Muscle of leg (tissue), 11 donors: ENCODE measurements around the gene SIL1. TPM values are rescaled to one million over a fixed set of nuclear protein-coding genes. Genes with fewer than 3 reads are reported as not detected.

ENCODE experiments used
- DNase-seq: peaks from one replicate; pipeline ENCODE4 v3.0.0; 2013
- H3K27ac ChIP-seq: one replicate; pipeline ENCODE4 v1.5.1; 2013; ENCODE audit warnings: mild to moderate bottlenecking, low read length, control low read depth
- H3K27me3 ChIP-seq: one replicate; pipeline ENCODE4 v1.6.1; 2013; ENCODE audit warnings: low read length; ENCODE audit not compliant: control insufficient read depth, insufficient read depth
- H3K36me3 ChIP-seq: one replicate; pipeline ENCODE4 v1.6.1; 2013; ENCODE audit warnings: low read length; ENCODE audit not compliant: control insufficient read depth, insufficient read depth
- H3K4me1 ChIP-seq: one replicate; pipeline ENCODE4 v1.6.1; 2013; ENCODE audit warnings: low read length; ENCODE audit not compliant: control insufficient read depth, insufficient read depth
- H3K4me3 ChIP-seq: one replicate; pipeline ENCODE4 v1.5.1; 2013; ENCODE audit warnings: low read length, control low read depth
- H3K9me3 ChIP-seq: replicated peaks from 2 replicates; pipeline ENCODE4 v1.6.1; 2013; ENCODE audit warnings: low read depth, low read length; ENCODE audit not compliant: control insufficient read depth
- WGBS: methylation state at CpG from one replicate; pipeline ENCODE4 v1.1.5; 2013; ENCODE audit warnings: missing lambda C conversion rate; ENCODE audit not compliant: insufficient coverage; 5-methylcytosine and 5-hydroxymethylcytosine counted together
- polyA plus RNA-seq, 8 donors: library from polyadenylated mRNA; unstranded; fragments of 120-200 nt; gene quantifications; one replicate each; pipeline versions ENCODE4 v1.2.1 to v1.2.3, GENCODE V29; 2013; ENCODE audit warnings: inconsistent platforms in 1 of 8, low replicate concordance in 1 of 8; ENCODE audit not compliant: insufficient read length in 8 of 8, insufficient read depth in 1 of 8
- total RNA-seq: library from RNA; stranded (reverse); fragments of 120-200 nt; gene quantifications from one replicate; pipeline ENCODE4 v1.2.4, GENCODE V29; 2013

SIL1 gene
- total and polyA plus RNA-seq, 9 donors = 20.0 to 34.7 (median 26.4) TPM

DNA sequence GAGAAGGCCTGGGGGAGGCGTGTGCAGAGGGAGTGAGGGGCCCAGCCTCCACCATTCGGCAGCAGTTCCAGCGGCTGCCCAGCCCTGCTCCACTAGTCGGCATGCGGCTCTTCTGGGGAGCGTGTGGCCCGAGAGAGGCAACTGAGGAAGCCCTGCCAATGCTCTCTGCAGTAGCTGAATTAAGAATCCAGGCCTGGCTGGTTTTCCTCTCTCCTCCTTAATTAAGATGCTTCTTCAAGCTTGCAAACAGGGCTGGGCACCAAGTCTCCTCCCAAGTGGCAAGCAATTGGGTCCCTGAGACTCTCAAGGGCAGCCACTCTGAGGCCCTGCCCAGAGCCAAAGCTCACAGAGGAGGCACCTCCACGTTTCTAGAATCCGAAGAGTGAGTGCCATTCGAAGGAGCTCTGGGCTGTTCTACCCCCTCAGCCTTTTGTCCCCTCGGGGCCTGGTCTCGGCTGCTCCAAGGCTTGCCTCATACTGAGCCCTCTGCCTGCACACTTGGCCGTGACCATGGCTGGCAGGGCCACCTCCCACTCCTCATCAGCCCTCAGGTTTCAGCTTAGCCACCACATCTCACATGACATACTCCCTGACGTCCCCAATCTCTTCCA is 247.6 kb downstream of the SIL1 start:
- no peaks in the 10 kb centered on the region for H3K27me3 ChIP-seq
- peaks cover 83% of the 10 kb centered on the region for H3K4me1 ChIP-seq
- no peaks in the 10 kb centered on the region for H3K9me3 ChIP-seq
- H3K36me3 ChIP-seq = peaks cover 30% of the 10 kb centered on the region
- no peak overlapping the region for H3K4me3 ChIP-seq
- WGBS = 61% methylated on average over 14 of the region's 14 CpGs
- no peak overlapping the region for H3K27ac ChIP-seq
- no peak for DNase-seq

DNA sequence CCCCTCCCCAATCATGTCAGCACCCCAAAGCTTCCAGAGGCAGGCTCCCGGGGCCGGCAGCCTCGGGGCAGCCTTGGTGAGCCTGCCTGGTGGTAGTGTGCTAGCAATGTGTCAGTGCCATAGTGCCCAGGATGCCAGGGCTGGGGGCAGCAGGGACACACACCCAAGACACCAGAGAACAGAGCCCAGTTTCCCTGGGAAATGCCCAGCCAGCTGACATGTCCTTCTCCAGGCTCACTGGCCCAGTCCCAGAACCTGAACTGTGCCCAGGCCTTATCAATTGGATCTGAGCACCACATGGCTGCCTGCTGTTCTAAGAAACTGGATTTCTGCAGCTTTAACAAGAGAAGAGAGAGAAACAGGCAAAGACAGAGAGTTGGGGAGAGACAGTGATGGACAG is 248.2 kb downstream of the SIL1 start:
- no peaks in the 10 kb centered on the region for H3K27me3 ChIP-seq
- no CpG with 5 or more reads among the region's 3 CpGs for WGBS
- H3K4me1 ChIP-seq = peaks cover 79% of the 10 kb centered on the region
- H3K27ac ChIP-seq = no peak overlapping the region
- no peak for DNase-seq
- H3K4me3 ChIP-seq = no peak overlapping the region
- H3K36me3 ChIP-seq = peaks cover 33% of the 10 kb centered on the region
- no peaks in the 10 kb centered on the region for H3K9me3 ChIP-seq

DNA sequence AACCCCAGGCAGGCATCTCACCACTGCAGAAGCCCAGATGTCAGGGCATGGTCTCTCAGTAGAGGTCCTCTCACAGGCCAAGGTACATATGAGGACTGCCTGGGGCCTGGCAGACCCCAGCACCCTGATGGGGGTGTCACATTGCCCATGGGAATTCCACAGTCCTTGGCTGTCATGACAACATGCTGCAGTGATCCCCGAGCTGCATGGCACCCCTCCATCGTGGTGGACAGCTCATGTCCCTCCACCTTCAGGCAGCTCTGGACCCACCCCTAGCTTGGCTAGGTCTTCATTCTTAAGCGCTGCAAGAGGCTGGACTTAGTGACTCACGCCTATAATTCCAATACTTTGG is 249.0 kb downstream of the SIL1 start:
- Histone ChIP-seq H3K9me3 (no peaks in the 10 kb centered on the region), H3K36me3 (peaks cover 33% of the 10 kb centered on the region), H3K4me1 (peaks cover 71% of the 10 kb centered on the region), H3K4me3 (no peak overlapping the region), H3K27me3 (no peaks in the 10 kb centered on the region), H3K27ac (no peak overlapping the region)
- 78% methylated on average over 3 of the region's 4 CpGs for WGBS
- DNase-seq = no peak

- DNase-seq = peak; percentile 69
- Histone ChIP-seq H3K27ac (no peak overlapping the region), H3K4me3 (no peak overlapping the region), H3K9me3 (no peaks in the 10 kb centered on the region), H3K36me3 (peaks cover 33% of the 10 kb centered on the region), H3K4me1 (peaks cover 69% of the 10 kb centered on the region), H3K27me3 (no peaks in the 10 kb centered on the region)
- 42% methylated on average over 20 of the region's 23 CpGs for WGBS
Observed at GRCh38 chr5:138948471-138949222, 249.5 kb downstream of the SIL1 start.

GRCh38 chr5:138947780-138948179 is 250.4 kb downstream of the SIL1 start:
- H3K4me1 ChIP-seq = peaks cover 64% of the 10 kb centered on the region
- no peaks in the 10 kb centered on the region for H3K27me3 ChIP-seq
- DNase-seq = no peak
- H3K9me3 ChIP-seq = no peaks in the 10 kb centered on the region
- WGBS = 83% methylated on average over 5 of the region's 5 CpGs
- H3K36me3 ChIP-seq = peaks cover 38% of the 10 kb centered on the region
- H3K27ac ChIP-seq = no peak overlapping the region
- H3K4me3 ChIP-seq = no peak overlapping the region

DNA sequence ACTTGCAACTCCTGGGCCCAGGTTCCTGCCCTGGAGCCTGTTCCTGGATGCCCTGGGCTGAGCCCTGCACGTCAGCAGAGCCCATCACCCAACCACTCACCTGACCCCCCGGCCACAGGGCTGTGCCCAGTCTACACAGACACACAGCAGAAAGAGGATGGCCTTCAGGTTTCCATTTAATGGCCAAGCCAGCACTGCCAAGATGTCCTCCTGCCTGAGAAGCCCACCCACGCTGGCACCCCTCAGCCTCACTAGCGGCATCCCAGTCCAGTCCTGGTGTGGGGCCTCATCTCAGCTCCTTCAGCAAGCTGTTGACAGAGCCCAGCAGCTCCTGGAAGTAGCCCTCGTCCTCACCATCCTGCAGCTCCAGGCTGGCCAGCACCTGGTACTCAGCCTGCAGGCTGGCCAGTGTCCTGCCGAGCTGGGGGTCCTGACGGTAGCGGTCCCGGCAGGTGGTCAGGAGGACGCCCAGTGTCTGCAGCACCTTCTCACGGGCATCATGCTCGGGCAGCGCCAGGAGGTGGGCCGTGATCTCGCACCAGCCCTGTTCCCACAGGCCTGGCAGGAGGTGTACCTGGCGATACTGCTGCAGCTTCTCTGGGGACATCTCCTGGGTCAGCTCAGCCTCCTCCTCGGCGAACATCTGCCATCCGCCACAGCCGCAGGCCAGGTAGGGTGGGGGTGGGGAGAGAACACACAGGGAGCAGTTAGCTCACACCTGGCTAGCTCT is 251.2 kb downstream of the SIL1 start:
- no peak overlapping the region for H3K27ac ChIP-seq
- no peak overlapping the region for H3K4me3 ChIP-seq
- no peaks in the 10 kb centered on the region for H3K27me3 ChIP-seq
- DNase-seq = no peak
- H3K9me3 ChIP-seq = no peaks in the 10 kb centered on the region
- peaks cover 60% of the 10 kb centered on the region for H3K4me1 ChIP-seq
- WGBS = 93% methylated on average over 16 of the region's 20 CpGs
- H3K36me3 ChIP-seq = peaks cover 41% of the 10 kb centered on the region

DNA sequence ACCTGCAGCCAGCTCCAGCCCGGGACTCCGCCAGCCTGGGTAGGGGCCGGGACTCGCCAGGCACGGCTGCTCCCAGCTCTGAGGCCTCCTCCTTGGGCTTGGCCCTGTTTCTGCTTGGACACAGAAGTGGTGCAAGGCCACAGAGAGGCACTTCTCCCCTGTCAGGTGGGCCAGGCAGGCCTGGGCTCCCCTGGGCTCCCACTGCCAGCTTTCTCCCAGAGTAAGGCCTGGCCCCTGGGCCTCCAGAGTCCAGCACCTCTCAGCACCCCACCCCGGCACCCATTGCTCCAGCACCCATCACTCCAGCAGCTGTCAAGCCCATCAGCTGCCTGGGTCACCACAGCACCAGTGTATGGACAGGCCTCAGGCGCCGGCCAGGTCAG is 251.9 kb downstream of the SIL1 start:
- H3K4me1 ChIP-seq = peaks cover 55% of the 10 kb centered on the region

DNA sequence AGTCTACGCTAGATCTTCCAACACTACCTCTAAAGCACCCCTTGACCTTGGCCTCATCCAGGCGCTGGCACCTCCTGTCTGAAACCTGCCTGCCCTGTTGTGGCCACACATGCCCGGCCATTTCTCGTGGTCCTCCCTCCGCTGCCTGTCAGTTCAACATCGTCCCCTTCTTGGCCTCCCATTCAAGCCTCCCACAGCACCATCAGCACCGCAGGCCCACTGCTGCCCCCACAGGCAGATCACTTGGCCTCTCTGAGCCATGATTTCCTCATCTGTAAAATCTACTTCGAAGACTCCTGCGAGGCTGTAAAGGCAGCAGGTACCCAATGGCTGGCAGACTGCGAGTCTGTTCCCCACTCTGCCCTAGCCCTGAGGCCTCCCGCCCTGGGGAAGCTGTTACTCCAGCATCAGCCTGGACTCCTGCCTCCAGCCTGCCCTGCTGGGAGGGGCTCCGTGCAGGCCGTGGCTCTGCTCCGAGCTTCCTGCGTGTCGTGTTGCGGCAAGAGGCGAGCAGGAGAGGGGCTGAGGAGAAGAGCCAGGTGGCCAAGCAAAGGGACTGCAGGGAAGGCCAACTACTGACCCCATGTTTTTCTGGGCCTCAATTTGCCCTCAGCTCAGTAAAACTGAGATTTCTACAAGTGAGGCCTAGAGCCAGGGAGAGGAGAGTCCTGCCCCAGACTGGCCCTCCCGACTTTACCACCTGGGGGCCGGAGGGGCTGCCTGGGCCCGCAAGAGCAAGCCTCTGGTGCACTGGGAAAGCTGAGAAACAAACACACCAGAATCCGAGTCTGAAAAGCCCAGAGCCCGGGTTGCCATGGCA is 252.5 kb downstream of the SIL1 start:
- 62% methylated on average over 23 of the region's 23 CpGs for WGBS
- H3K9me3 ChIP-seq = no peaks in the 10 kb centered on the region
- H3K27ac ChIP-seq = peak overlapping the region; percentile 29
- peaks cover 40% of the 10 kb centered on the region for H3K36me3 ChIP-seq
- H3K4me3 ChIP-seq = no peak overlapping the region
- DNase-seq = peak; percentile 41
- peaks cover 49% of the 10 kb centered on the region for H3K4me1 ChIP-seq
- H3K27me3 ChIP-seq = no peaks in the 10 kb centered on the region

More for the DNA sequence above, 251.9 kb downstream of the SIL1 start:
- DNase-seq = no peak
- H3K27ac ChIP-seq = peak overlapping the region; percentile 29
- H3K27me3 ChIP-seq = no peaks in the 10 kb centered on the region
- H3K36me3 ChIP-seq = peaks cover 42% of the 10 kb centered on the region
- 63% methylated on average over 6 of the region's 8 CpGs for WGBS
- H3K4me3 ChIP-seq = no peak overlapping the region
- no peaks in the 10 kb centered on the region for H3K9me3 ChIP-seq

- 80% methylated on average over 23 of the region's 23 CpGs for WGBS
- H3K4me1 ChIP-seq = peaks cover 40% of the 10 kb centered on the region
Observed at GRCh38 chr5:138944527-138945322, 253.4 kb downstream of the SIL1 start.

More at GRCh38 chr5:138944527-138945322, 253.4 kb downstream of the SIL1 start:
- no peak for DNase-seq
- H3K36me3 ChIP-seq = peaks cover 40% of the 10 kb centered on the region
- H3K4me3 ChIP-seq = no peak overlapping the region
- H3K27ac ChIP-seq = no peak overlapping the region
- H3K27me3 ChIP-seq = no peaks in the 10 kb centered on the region
- no peaks in the 10 kb centered on the region for H3K9me3 ChIP-seq
